Epithelial cell of proximal tubule (primary cell): Measurements from ENCODE around the gene KIF22. TPM values are rescaled to one million over a fixed set of nuclear protein-coding genes. Genes with fewer than 3 reads are reported as not detected.
"Not testable (repeated sequence)": the region's sequence is repeated elsewhere in the genome, so short reads cannot be mapped to it uniquely, and the experiment has no call there.

ENCODE experiments used
- DNase-seq: peaks from one replicate; pipeline ENCODE4 v3.0.0-alpha.2; 2011; ENCODE audit warnings: low read depth
- H3K4me3 ChIP-seq: 2 replicates; pipeline ENCODE4 v1.5.1; 2011; ENCODE audit warnings: low read depth, mild to moderate bottlenecking, low read length
- total RNA-seq: library from RNA; depleted of rRNA; stranded (reverse); fragments of >200 nt; gene quantifications from 2 replicates; pipeline ENCODE4 v1.2.3, GENCODE V29; 2015
- TF ChIP-seq, protein P1 (sequence below): conservative IDR thresholded peaks from 2 replicates; pipeline ENCODE4 v1.5.1; 2012; ENCODE audit warnings: low read depth, mild to moderate bottlenecking, low read length

KIF22 gene
- total RNA-seq, 1 donor from 2014 or later, result 105 TPM

DNA sequence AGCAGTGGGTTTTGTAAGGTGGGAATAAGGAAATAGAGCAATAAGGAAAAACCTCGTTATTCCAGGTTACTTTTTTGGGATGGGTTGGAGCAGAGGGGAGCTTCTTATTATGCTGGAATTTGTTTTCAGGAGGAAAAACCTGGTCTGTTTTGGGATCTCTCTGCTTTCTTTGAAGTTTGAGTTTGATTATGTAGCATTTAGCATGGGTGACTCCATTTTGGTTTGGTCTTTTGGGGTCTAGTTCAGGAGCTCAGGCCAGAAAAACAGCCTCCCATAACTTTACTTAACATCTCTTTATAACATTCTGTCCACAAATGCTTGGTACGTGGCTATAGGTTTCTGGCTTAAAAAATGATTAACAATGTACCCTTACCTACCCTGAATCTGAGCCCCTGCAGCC lies 21.0 kb upstream of the KIF22 start:
- DNase-seq, result no peak
- H3K4me3 ChIP-seq, result no peak overlapping the region
- TF ChIP-seq, protein P1, sequence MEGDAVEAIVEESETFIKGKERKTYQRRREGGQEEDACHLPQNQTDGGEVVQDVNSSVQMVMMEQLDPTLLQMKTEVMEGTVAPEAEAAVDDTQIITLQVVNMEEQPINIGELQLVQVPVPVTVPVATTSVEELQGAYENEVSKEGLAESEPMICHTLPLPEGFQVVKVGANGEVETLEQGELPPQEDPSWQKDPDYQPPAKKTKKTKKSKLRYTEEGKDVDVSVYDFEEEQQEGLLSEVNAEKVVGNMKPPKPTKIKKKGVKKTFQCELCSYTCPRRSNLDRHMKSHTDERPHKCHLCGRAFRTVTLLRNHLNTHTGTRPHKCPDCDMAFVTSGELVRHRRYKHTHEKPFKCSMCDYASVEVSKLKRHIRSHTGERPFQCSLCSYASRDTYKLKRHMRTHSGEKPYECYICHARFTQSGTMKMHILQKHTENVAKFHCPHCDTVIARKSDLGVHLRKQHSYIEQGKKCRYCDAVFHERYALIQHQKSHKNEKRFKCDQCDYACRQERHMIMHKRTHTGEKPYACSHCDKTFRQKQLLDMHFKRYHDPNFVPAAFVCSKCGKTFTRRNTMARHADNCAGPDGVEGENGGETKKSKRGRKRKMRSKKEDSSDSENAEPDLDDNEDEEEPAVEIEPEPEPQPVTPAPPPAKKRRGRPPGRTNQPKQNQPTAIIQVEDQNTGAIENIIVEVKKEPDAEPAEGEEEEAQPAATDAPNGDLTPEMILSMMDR, result no peak

DNA sequence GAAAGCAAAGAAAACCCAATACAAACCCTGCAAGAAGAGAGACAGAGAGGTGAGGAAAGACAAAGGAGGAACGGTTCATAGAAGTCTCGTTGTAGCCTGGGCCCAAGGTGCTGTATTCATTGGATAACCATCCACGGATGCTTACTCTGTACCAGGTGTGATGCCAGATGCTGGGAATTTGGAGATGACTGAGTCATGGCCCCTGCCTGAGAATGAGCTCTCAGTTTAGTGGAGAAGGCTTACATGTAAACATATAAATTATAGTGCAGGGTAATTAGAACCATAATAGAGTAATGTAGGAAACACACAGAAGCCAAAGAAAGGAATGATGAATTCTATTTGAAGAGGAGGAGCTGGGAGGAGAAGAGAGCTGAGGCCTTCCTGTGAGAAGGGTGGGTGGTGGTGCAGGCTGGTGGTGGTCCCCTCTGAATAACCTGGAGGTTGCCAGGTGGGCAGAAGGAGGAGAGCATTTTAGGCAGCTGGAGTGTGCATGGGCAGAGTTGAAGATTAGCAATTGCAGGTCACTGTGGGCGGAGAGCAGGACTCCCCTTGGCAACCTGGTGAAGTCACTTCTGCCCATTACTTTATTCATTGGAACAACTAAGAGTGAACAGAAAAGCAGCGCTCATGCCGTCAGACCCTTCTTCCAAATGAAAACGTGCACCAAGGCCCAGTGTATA lies 20.2 kb upstream of the KIF22 start:
- no peak for DNase-seq

DNA sequence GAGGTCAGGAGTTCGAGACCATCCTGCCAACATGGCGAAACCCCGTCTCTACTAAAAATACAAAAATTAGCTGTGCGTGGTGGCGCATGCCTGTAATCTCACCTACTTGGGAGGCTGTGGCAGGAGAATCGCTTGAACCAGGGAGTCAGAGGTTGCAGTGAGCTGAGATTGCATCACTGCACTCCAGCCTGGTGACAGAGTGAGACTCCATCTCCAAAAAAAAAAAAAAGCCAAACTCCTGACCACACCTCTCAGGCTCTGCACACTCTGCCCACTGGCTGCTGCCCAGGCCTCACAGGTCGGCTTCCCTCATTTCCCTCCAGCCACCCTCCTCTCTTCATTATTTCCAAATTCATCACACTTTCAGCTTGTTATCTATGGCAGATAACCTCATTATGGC lies 18.2 kb upstream of the KIF22 start:
- not testable (repeated sequence) for DNase-seq, H3K4me3 ChIP-seq

More for the DNA sequence above, 20.2 kb upstream of the KIF22 start:
- H3K4me3 ChIP-seq, result no peak overlapping the region
- TF ChIP-seq, protein P1, result no peak

DNA sequence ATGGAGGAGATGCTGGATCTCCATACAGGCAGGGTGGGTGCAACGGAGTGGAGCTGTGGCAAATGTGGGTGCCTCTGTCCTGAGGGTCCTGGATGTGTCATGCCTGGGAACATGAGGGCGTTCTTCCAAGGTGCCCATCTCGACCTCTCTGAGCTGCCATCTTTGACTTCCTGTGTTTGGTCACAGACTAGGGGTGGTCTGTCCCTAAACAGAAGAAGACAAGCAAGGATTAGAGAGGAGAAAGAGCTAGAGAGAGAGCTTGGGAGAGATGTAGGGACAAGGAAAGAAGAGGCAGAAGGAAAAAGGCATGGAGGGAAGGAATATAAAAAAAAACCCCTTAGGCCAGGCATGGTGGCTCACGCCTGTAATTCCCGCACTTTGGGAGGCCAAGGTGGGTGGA lies 15.8 kb upstream of the KIF22 start:
- TF ChIP-seq, protein P1, result no peak
- no peak overlapping the region for H3K4me3 ChIP-seq
- no peak for DNase-seq

DNA sequence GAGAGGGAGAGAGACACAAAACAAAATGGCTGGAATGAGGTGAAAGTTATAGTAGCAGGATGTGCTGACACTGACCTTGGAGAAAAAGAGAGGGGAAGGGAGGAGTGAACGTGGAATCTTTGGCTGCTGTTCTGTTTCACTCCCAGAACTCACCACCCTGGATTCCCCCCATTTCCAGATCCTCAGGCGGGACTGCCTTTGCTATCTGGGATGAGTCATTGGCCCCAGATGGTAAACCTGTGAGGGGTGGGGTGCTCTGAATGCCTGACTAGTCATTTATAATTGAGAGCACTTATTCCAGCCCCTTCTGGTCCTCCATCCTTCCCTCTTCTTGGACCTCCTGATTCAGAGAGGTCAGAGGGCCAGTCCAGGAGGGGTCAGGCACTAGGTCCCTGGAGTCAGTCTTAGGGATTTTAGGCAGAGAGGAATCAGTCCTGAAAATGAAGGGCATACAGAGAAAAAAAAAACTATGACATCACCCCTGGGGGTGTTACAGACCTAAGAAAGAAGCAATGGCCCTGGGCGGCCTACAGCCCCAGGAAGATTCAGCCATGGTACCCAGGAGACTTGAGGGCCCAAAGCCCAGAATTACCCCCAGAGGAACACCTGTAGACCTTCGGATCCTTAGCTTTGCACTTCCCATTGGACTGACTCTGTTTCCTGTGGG lies 14.7 kb upstream of the KIF22 start:
- H3K4me3 ChIP-seq, result no peak overlapping the region
- DNase-seq, result no peak
- TF ChIP-seq, protein P1, result no peak

DNA sequence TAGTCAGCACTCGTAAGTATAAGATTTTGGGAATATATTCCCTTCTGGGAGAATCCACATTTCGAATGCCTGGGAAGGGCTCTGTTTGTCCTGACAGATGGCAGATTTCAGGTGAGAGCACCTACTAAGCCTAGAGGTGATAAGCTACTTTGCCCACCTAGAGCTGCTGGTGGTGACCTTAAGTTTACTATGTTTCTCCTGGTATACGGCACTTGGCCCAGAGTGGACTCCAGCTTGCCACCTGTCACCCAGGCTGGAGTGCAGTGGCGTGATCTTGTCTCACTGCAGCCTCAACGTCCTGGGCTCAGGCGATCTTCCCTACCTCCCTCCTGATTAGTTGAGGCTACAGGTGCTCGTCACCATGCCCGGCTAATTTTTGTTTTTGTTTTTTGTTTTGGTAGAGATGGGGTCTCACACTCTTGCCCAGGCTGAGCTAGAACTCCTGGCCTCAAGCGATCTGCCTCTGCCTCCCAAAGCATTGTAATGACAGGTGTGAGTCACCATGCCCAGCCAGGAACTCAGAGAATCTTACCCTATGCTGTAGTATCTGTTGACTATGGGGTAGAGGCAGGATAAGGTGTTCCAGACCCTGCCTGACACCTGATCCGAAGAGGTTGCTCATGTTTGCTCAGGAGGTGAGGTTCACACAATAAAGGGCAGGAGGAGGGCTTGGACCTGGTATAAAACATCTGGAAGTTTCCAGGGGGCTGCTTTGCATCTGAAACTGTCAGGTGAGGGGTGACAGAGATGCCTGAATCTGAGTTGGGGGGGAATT lies 12.8 kb upstream of the KIF22 start, which contains the start of gene ZG16:
Gene ZG16 (plus strand): TSS at position 681 of the 775 bp plus-strand sequence. CDS start 1,011 bp downstream, outside the sequence.
- DNase-seq, result no peak
- no peak within 1 kb of the TSS for H3K4me3 ChIP-seq
- TF ChIP-seq, protein P1, result no peak

DNA sequence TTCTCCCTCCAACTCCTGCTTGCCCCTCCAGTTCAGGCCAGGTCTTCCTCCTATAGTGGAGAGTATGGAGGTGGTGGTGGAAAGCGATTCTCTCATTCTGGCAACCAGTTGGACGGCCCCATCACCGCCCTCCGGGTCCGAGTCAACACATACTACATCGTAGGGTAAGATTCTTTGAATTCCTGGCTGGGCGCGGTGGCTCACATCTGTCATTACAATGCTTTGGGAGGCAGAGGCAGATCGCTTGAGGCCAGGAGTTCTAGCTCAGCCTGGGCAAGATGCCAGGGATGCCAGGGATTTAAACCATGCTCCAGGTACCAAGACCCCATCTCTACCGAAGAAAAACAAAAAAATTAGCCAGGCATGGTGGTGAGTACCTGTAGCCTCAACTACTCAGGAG lies 11.1 kb upstream of the KIF22 start:
- DNase-seq, result no peak
- H3K4me3 ChIP-seq, result no peak overlapping the region
- TF ChIP-seq, protein P1, result no peak

DNA sequence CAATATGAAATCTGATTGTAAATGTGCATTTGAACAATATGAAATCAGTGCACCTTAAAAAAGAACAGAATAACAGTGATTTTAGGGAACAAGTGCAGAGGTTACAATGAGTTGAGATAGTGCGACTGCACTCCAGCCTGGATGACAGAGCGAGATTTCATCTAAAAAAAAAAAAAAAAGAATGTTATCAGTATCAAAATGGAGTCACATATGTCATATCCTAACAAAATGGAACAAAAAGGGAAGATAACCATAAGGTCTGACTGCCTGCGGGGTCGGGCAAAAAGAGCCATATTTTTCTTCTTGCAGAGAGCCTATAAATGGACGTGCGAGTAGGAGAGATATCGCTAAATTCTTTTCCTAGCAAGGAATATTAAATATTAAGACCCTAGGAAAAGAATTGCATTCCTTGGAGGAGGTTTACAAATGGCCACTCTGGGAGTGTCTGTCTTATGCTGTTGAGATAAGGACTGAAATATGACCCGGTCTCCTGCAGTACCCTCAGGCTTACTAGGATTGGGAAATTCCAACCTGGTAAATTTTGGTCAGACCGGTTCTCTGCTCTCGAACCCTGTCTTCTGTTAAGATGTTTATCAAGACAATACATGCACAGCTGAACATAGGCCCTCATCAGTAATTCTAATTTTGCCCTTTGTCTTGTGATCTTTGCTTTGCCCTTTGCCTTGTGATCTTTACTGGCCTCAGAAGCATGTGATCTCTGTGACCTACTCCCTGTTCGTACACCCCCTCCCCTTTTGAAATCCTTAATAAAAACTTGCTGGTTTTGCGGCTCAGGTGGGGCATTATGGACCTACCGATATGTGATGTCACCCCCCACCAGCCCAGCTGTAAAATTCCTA lies 7.2 kb upstream of the KIF22 start:
- DNase-seq, H3K4me3 ChIP-seq: not testable (repeated sequence)
